ENCODE measurements around the gene TPST1. TPM values are rescaled to one million over a fixed set of nuclear protein-coding genes. Genes with fewer than 3 reads are reported as not detected.
"Not testable (repeated sequence)": the region's sequence is repeated elsewhere in the genome, so short reads cannot be mapped to it uniquely, and the experiment has no call there.

TPST1 gene
- total RNA-seq, 1 experiment from 2014 or later: 32.8 TPM

DNA sequence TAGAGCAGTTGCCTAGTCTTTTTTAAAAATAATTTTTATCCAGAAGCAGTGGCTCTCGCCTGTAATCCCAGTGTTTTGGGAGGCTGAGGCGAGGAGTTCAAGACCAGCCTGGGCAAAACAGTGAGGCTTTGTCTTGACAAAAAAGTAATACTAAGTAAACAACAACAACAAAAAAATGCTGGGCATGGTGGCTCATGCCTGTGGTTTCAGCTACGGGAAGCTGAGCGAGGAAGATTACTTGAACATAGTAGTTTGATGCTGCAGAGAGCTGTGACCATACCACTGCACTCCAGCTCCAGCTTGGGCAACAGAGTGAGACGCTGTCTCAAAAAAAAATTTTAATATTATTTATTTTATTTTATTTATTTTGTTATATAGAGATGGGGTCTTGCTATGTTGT, 31.3 kb upstream of the TPST1 start:
- Mint-ChIP-seq H3K9me3 (ENCODE audit: unreplicated experiment) (no peaks in the 10 kb centered on the region), H3K27me3 (ENCODE audit: insufficient read depth, unreplicated experiment) (no peaks in the 10 kb centered on the region), H3K36me3 (ENCODE audit: insufficient read depth, unreplicated experiment) (no peaks in the 10 kb centered on the region), H3K4me1 (ENCODE audit: low read depth, unreplicated experiment) (no peaks in the 10 kb centered on the region), H3K27ac (ENCODE audit: unreplicated experiment) (no peak overlapping the region), H3K4me3 (ENCODE audit: unreplicated experiment) (no peak overlapping the region)
- ChIA-PET POLR2A (no interaction called here), CTCF (no interaction called here)
- no peaks in the 10 kb centered on the region for H3K36me3 ChIP-seq (ENCODE audit: control insufficient read depth, insufficient read depth, low read length)
- H3K4me3 ChIP-seq (ENCODE audit: low read depth, low read length): no peak overlapping the region
- peaks cover 4% of the 10 kb centered on the region; the same call in 1 of the 2 replicates for H3K9me3 ChIP-seq
- TF ChIP-seq, protein P1, sequence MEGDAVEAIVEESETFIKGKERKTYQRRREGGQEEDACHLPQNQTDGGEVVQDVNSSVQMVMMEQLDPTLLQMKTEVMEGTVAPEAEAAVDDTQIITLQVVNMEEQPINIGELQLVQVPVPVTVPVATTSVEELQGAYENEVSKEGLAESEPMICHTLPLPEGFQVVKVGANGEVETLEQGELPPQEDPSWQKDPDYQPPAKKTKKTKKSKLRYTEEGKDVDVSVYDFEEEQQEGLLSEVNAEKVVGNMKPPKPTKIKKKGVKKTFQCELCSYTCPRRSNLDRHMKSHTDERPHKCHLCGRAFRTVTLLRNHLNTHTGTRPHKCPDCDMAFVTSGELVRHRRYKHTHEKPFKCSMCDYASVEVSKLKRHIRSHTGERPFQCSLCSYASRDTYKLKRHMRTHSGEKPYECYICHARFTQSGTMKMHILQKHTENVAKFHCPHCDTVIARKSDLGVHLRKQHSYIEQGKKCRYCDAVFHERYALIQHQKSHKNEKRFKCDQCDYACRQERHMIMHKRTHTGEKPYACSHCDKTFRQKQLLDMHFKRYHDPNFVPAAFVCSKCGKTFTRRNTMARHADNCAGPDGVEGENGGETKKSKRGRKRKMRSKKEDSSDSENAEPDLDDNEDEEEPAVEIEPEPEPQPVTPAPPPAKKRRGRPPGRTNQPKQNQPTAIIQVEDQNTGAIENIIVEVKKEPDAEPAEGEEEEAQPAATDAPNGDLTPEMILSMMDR (IDR thresholded peaks at IDR 0.05; ENCODE audit: insufficient read depth in 1 of 2, low read depth in 1 of 2, low read length in 1 of 2, severe bottlenecking in 1 of 2, unreplicated experiment in 1 of 2): no peak
- no peak for DNase-seq
- intact Hi-C loops (cut with micrococcal nuclease; ENCODE audit: unreplicated experiment): no loop called here
- no peaks in the 10 kb centered on the region for H3K4me1 ChIP-seq
- no TSS peak for BruUV-seq (replicated peaks)
- H3K27me3 ChIP-seq (replicated peaks; ENCODE audit: control insufficient read depth, insufficient read depth, low read length): no peaks in the 10 kb centered on the region

DNA sequence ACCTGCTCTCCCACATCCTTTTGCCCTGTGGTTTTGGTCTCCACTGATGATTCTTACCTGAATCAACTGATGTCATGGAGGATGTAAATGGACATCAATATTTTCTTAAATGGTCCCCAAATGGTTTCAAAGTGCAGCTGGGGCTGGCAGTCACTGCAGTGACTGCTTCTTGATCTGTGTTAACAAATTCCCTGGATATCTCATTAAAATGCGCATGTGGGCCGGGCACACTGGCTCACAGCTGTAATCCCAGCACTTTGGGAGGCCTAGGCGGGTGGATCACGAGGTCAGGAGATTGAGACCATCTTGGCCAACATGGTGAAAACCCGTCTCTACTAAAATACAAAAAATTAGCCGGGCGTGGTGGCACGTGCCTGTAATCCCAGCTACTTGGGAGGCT, 30.1 kb upstream of the TPST1 start:
- H3K27me3 Mint-ChIP-seq (ENCODE audit: insufficient read depth, unreplicated experiment); H3K36me3 ChIP-seq (ENCODE audit: control insufficient read depth, insufficient read depth, low read length); BruUV-seq (replicated peaks); DNase-seq; H3K9me3 Mint-ChIP-seq (ENCODE audit: unreplicated experiment); H3K4me3 Mint-ChIP-seq (ENCODE audit: unreplicated experiment); H3K9me3 ChIP-seq; H3K36me3 Mint-ChIP-seq (ENCODE audit: insufficient read depth, unreplicated experiment); H3K27ac Mint-ChIP-seq (ENCODE audit: unreplicated experiment); H3K4me1 ChIP-seq; intact Hi-C loops (cut with micrococcal nuclease; ENCODE audit: unreplicated experiment); H3K27me3 ChIP-seq (replicated peaks; ENCODE audit: control insufficient read depth, insufficient read depth, low read length); H3K4me1 Mint-ChIP-seq (ENCODE audit: low read depth, unreplicated experiment); H3K4me3 ChIP-seq (ENCODE audit: low read depth, low read length); POLR2A ChIA-PET: not testable (repeated sequence)
- CTCF ChIA-PET: interaction anchor here (1.1 kb wide), 1 partner anchor 30 kb away, joined by 3 read pairs; no protein-coding TSS in a partner anchor

DNA sequence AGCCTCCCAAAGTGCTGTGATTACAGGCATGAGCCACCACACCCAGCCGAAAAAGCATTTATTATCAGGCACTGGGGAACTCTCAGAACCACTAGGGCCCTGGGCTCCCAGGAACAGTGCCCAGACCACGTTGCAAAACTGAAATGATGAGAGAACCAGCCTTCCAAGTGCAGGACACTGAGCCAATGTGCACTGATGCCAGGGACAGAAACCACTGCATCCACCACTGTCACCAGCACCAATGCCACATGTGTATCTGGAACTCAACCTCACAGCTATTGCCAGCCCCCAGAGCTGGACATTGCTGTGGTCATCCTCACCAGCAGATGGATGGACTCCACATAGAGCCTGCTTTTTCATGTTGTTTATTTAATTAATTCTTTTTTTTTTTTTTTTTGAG, 28.2 kb upstream of the TPST1 start:
- no TSS peak for BruUV-seq (replicated peaks)
- TF ChIP-seq, protein P1 (IDR thresholded peaks at IDR 0.05; ENCODE audit: insufficient read depth in 1 of 2, low read depth in 1 of 2, low read length in 1 of 2, severe bottlenecking in 1 of 2, unreplicated experiment in 1 of 2): no peak
- no peaks in the 10 kb centered on the region for H3K9me3 Mint-ChIP-seq (ENCODE audit: unreplicated experiment)

GRCh38 chr7:66178258-66178657, 26.9 kb upstream of the TPST1 start:
- TF ChIP-seq, protein P1 (IDR thresholded peaks at IDR 0.05; ENCODE audit: insufficient read depth in 1 of 2, low read depth in 1 of 2, low read length in 1 of 2, severe bottlenecking in 1 of 2, unreplicated experiment in 1 of 2): no peak
- BruUV-seq (replicated peaks): no TSS peak
- Mint-ChIP-seq H3K9me3 (ENCODE audit: unreplicated experiment) (no peaks in the 10 kb centered on the region), H3K4me3 (ENCODE audit: unreplicated experiment) (no peak overlapping the region), H3K27me3 (ENCODE audit: insufficient read depth, unreplicated experiment) (no peaks in the 10 kb centered on the region), H3K4me1 (ENCODE audit: low read depth, unreplicated experiment) (no peaks in the 10 kb centered on the region), H3K36me3 (ENCODE audit: insufficient read depth, unreplicated experiment) (no peaks in the 10 kb centered on the region), H3K27ac (ENCODE audit: unreplicated experiment) (no peak overlapping the region)
- DNase-seq: no peak
- ChIA-PET POLR2A (no interaction called here), CTCF (no interaction called here)
- intact Hi-C loops (cut with micrococcal nuclease; ENCODE audit: unreplicated experiment): no loop called here
- Histone ChIP-seq H3K9me3 (peaks cover 4% of the 10 kb centered on the region; the same call in 1 of the 2 replicates), H3K27me3 (replicated peaks; ENCODE audit: control insufficient read depth, insufficient read depth, low read length) (no peaks in the 10 kb centered on the region), H3K4me1 (no peaks in the 10 kb centered on the region), H3K4me3 (ENCODE audit: low read depth, low read length) (no peak overlapping the region), H3K36me3 (ENCODE audit: control insufficient read depth, insufficient read depth, low read length) (no peaks in the 10 kb centered on the region; the same call in 1 of the 2 replicates)

More for the DNA sequence above, 28.2 kb upstream of the TPST1 start:
- no peak overlapping the region for H3K27ac Mint-ChIP-seq (ENCODE audit: unreplicated experiment)
- intact Hi-C loops (cut with micrococcal nuclease; ENCODE audit: unreplicated experiment): no loop called here
- no peak overlapping the region for H3K4me3 ChIP-seq (ENCODE audit: low read depth, low read length)
- H3K4me3 Mint-ChIP-seq (ENCODE audit: unreplicated experiment): no peak overlapping the region
- no peaks in the 10 kb centered on the region for H3K27me3 ChIP-seq (replicated peaks; ENCODE audit: control insufficient read depth, insufficient read depth, low read length)
- DNase-seq: no peak
- H3K36me3 ChIP-seq (ENCODE audit: control insufficient read depth, insufficient read depth, low read length): no peaks in the 10 kb centered on the region; the same call in 1 of the 2 replicates
- ChIA-PET CTCF (no interaction called here), POLR2A (no interaction called here)
- H3K9me3 ChIP-seq: peaks cover 4% of the 10 kb centered on the region; the same call in 1 of the 2 replicates
- H3K4me1 ChIP-seq: no peaks in the 10 kb centered on the region
- no peaks in the 10 kb centered on the region for H3K4me1 Mint-ChIP-seq (ENCODE audit: low read depth, unreplicated experiment)
- H3K36me3 Mint-ChIP-seq (ENCODE audit: insufficient read depth, unreplicated experiment): no peaks in the 10 kb centered on the region
- no peaks in the 10 kb centered on the region for H3K27me3 Mint-ChIP-seq (ENCODE audit: insufficient read depth, unreplicated experiment)
